ENCODE measurements around the gene IZUMO4.
"Not testable (repeated sequence)": the region's sequence is repeated elsewhere in the genome, so short reads cannot be mapped to it uniquely, and the experiment has no call there.

The IZUMO4 gene

DNA sequence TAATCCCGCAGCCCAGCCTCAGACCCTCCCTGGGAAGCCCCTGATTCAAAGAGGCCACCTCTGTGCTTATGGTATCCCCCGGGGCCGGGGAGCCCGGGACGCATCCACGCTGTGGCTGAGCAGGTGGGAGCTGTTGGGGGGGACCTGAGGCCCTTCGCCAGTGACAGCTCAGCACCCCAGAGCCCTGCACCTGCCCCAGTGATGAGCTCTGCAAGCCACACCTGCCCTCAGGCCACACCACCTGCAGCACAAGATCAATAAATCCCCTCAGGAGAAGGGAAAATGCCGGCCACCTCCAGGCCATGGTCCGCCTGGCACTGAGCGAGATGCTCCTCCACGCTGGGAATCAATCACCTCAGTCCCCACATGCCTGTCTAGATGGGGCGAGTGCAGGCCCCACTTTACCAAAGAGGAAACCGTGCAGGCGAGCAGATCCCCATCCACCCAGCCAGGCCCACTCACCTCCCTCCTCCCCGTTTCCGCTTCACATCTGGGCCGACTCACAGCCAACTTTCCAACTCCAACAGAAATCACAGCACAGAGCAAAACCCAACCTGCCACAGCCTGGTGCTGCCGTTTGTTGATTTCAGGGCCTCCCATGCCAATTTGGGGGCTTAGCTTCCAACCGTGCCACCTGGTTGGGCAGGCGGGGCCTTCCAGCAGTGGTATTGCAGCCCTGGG, 13.4 kb upstream of the IZUMO4 start:
- peak; percentile 77 for DNase-seq

DNA sequence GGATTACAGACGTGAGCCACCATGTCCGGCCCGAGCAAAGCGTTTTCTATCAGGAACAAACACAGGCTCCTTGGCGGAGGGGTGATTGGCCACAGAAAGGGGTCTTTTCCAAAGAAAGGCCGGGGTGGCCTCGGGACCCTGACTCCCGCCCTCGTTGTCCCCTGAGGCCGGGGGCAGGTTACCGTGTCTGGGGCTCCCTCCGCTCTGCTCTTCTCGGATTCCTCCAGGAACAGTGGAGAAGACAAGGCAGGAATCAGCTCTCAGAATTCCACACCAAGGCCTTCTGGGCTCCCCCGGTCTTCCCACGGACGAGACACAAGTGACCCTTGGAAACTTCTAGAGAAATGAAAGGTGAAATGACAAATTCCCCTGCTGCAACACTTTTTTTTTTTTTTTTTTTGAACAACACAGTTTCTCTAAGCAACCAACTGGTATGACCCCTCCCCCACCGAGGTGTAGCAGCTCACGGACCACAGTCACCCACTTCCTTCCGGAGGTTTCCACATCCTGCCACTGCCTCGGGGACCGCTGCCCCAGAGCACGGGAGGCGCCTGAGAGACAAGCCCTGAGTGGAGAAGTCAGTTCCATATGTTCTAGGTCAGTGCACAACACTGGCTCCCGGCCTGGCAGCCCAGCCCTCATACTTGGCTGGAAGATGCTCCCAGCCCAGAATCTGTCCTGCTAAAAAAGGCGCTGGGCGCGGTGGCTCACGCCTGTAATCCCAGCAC, 11.6 kb upstream of the IZUMO4 start:
- DNase-seq: peak; percentile 97

DNA sequence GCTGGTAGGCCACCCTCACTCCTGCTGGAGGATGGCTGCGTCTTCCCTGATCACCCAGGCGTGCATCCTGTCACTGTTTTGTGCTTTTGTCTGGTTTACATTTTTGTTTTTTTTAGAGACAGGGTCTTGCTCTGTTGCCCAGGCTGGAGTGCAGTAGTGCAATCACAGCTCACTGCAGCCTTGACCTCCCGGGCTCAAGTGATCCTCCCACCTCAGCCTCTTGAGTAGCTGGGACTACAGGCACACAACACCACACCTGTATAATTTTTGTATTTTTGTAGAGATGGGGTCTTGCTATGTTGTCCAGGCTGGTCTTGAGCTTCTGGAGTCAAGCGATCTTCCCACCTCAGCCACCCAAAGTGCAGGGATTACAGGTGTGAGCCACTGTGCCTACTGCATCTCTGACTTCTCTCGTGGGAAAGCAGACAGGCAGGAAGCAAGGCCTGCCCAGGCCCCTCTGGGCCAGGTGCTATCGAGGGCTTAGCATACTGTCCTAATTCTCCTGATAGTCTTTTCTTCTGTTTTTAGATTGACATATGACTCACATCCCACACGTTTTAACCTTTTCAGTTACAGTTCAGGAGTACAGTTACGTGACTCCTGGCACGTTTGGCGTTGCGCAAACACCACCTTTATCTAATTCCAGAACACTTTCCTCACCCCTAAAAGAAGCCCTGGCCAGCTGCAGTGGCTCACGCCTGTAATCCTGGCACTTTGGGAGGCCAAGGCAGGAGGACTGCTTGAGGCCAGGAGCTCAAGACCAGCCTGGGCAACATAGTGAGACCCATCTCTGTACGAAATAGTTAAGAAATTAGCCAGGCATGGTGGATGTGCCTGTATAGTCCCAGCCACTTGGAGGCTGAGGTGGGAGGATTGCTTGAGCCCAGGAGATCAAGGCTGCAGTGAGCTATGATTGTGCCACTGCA, 9.8 kb upstream of the IZUMO4 start:
- DNase-seq: not testable (repeated sequence)

DNA sequence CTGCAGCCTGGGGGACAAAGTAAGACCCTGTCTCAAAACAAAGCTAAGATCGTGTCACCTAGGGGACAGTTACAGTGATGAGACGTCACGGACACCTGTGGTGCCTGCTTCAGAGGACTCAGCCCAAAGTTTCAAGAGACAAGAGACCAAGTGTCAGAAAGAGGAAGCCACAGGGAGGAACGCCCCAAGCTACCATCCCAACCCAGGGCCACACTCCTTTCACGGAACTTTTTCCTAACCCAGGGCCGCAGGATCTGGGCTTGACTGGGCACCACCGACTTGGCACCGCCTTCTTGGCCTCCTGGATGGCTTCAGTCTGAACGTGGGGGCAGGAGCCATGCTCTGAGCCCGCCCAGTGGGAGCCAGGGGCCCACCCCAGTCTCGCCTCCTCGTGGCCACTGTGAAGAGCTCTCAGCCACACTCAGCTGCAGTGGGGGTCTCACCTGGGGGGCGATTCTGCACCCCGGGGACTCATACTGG, 9.1 kb upstream of the IZUMO4 start:
- peak; percentile 56 for DNase-seq

DNA sequence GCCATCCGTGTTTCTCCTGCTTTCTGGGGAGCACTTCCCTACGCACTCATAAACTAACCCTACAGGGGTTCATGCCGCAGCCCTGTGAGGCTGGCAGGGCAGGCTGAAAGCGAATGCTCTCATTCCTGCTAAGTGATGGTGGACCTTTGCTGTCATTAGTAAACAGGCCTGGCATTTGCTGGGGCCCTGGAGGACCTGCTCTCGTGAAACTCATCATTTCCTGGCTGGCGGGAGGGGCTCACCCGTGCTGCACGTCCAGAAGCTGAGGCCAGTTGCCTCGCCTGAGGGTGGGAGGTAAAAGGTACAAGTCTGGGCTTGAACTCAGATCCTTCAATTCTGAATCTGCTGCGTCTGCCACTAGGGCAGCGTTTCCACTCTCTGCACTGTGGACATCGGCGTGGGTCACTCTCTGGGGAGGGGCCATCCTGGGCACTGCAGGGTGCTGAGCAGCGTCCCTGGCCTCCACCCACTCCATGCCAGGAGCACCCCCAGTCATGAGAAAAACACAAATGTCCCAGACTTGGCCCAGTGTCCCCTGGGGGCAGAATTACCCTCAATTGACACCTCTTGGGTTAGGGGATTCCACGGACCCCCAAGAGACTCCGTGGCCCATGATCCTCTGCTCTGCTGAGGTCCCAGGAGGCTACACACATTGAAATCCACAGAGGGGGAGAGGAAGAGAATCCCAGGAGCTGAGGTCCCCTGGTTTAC, 7.6 kb upstream of the IZUMO4 start:
- no peak for DNase-seq

DNA sequence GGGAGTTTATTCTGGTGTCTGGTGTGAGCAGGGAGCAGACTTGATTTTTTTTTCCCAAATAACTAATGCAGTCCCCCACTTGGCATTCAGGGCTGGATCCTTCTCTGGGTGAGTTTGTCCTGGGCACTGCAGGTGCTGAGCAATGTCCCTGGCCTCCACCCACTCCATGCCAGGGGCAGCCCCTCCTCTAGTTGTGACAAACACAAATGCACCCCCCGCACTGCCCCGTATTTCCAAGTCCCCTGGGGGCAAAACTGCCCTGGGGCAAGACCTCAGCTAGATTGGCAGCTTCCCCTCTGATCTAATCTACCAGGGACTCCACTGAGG, 7.0 kb upstream of the IZUMO4 start:
- DNase-seq: no peak

DNA sequence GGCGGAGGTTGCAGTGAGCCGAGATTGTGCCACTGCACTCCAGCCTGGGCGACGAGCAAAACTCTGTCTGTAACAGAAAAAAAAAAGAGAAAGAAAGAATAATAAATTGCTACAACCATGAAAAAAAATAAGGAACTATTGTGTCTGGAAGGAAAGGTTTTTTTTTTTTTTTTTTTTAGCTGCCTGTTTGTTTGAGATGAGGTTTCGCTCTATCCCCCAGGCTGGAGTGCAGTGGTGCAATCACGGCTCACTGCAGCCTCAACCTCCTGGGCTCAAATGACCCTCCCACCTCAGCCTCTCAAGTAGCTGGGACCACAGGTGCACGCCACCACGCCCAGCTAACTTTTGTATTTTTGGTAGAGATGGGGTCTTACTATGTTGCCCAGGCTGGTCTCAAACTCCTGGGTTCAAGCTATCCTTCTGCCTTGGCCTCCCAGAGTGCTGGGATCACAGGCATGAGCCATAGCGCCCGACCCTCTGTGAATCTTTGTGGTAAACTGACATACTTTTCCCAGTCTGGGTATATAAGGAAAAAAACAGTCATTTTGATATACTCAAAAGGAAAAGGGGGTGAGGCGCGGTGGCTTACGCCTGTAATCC, 4.7 kb upstream of the IZUMO4 start:
- DNase-seq: not testable (repeated sequence)

DNA sequence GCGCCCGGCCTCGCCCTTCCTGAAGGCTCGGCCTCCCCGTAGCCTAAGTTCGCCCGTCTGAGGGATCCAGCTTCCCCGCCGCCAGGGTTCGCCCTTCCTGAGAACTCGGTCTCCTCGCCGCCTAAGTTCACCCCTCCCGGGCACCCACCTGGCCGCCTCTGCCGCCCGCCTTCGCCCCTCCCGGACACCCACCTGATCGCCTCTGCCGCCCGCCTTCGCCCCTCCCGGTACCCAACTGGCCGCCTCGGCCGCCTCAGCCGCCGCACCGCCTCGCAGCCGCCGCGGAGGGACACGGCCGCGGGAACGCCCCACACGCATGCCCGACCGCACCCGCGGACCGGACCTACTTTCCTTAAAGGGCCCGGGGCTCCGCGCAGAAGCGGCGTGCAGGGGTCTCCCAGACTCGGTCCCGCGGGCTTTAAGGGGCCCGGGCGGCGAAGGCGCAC, 658 bp upstream of the IZUMO4 start, which contains the start of gene MOB3A:
Gene MOB3A, minus strand, starts transcription at position 293 of the 446 bp plus-strand sequence. CDS start 17,766 bp downstream, outside the sequence.
- peak; percentile 90 for DNase-seq

DNA sequence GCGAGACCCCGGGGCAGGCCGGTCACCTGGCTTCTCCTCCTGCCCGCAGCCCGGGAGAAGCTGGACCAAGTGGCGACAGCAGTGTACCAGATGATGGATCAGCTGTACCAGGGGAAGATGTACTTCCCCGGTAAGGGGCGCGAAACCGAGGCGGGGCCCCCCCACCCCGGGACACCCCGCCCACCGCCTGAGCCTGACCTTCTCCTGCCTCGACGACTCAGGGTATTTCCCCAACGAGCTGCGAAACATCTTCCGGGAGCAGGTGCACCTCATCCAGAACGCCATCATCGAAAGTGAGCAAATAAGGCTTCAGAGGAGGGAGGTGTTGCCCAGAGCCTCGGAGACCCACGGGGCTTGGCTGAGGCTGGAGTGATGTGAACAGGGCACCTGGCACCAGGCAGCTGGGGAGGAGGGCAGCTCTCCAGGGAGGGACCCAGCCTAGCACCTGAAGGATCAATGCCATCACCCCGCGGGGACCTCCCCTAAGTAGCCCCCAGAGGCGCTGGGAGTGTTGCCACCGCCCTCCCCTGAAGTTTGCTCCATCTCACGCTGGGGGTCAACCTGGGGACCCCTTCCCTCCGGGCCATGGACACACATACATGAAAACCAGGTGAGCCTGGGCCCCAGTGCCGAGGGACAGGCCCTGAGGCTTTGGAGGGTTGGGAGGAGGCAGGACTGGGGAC, 629 bp downstream of the IZUMO4 start:
- peak; percentile 77 for DNase-seq

DNA sequence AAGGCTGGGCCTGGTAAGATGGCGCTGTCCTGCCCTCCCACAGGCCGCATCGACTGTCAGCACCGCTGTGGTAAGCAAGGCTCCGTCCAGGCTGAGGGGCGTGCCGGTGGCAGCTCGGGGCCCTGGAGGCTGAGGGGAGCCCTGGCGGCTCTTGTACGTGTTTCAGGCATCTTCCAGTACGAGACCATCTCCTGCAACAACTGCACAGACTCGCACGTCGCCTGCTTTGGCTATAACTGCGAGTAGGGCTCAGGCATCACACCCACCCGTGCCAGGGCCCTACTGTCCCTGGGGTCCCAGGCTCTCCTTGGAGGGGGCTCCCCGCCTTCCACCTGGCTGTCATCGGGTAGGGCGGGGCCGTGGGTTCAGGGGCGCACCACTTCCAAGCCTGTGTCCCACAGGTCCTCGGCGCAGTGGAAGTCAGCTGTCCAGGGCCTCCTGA, 1.2 kb downstream of the IZUMO4 start:
- no peak for DNase-seq

DNA sequence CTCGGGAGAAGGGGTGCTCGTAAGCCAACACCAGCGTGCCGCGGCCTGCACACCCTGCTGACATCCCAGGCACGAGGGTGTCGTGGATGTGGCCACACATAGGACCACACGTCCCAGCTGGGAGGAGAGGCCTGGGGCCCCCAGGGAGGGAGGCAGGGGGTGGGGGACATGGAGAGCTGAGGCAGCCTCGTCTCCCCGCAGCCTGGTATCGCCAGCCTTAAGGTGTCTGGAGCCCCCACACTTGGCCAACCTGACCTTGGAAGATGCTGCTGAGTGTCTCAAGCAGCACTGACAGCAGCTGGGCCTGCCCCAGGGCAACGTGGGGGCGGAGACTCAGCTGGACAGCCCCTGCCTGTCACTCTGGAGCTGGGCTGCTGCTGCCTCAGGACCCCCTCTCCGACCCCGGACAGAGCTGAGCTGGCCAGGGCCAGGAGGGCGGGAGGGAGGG, 2.4 kb downstream of the IZUMO4 start:
- no peak for DNase-seq

DNA sequence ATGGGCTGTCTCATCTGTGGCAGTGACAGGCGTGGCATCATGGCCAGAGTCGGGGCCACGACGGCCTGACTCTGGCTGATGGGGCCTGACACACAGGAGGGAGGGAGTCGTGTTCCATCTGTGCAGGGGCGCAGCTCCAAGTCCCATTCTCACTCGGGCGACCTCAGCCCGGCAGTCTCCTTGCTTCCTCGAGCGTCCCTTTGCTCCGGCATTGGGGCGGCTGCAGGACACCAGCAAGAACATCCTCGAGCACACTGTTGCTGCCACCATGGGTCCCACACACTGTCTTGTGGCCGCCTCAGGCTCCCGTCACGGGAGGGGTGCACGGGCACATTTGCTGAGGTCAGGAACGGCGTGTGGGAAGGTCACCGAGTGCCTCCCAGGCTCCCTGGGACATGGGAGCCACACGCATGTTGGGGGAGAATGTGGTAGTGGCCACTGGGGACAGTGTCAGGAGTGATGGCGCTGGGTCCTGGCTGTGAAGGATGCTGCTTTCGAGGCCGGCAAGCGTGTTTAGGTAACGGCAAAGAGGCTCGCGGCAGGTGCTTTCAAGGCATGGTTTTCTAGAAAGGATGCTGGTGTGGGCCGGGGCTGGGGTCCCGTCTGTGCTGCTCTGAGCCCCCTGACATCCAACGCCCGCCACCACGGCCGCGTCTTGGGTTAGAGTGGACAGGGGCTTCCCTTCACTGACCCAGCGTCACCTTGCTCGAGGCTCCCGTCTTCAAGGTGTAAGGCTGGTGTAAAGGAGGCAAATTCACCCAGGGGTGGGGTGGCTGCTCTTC, 3.4 kb downstream of the IZUMO4 start:
- DNase-seq: no peak

DNA sequence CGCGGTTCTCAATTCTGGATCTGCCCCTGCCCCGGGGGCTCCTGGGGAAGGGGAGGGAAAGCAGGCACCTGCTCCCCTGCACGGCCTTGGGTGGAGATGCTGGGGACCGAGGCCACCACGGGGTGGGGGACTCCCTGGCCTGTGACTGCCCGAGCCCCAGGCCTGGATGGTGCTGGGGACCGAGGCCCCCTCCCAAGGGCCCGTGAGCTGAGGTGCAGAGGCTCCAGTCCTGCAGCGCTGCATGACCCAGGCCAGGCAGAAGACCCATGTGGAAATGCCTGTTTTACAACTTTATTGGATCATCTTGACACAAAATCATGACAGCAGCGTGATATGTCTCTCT, 4.0 kb downstream of the IZUMO4 start:
- no peak for DNase-seq

DNA sequence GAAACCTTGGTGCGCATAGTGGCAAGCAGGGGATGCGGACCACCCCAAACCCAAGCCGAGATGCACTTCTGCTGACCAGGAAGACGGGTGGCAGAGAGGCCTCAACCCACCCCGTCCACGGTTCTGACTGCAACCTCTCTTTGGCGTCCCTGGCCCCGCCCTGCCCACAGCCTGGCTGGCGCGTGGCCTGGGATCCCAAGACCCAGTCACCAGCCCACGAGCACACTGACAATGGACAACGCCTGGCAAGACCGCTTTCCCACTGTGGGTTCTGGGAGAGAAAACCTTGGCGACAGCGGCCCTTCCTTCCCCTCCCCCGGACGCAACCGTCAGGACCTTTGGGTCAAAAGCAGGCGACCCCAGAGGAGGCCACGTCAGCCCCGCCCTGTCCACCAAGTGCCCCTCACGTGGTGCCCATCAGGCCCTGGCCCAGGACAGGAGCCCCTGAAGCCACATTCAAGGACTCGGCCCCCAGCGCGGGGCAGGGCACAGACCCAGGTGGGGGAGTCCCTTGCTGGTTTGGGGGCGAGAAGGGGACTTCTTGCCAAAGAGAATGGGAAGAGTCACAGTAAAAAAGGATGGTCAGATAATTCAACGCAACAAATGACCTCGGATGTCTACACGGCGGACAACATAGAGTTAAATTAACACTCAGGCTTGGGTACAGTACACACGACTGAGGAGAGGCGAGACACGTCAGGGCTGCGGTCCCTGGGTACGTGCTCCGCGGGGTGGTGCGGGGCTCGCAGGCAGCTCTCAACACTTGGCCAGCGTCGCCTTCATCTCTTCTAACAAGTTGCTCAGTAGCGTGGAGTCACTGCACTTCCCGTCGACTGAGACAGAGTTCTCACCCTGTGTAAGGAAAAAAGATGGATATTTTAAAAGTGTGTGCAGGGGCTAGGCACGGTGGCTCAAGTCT, 5.0 kb downstream of the IZUMO4 start:
- DNase-seq: no peak

DNA sequence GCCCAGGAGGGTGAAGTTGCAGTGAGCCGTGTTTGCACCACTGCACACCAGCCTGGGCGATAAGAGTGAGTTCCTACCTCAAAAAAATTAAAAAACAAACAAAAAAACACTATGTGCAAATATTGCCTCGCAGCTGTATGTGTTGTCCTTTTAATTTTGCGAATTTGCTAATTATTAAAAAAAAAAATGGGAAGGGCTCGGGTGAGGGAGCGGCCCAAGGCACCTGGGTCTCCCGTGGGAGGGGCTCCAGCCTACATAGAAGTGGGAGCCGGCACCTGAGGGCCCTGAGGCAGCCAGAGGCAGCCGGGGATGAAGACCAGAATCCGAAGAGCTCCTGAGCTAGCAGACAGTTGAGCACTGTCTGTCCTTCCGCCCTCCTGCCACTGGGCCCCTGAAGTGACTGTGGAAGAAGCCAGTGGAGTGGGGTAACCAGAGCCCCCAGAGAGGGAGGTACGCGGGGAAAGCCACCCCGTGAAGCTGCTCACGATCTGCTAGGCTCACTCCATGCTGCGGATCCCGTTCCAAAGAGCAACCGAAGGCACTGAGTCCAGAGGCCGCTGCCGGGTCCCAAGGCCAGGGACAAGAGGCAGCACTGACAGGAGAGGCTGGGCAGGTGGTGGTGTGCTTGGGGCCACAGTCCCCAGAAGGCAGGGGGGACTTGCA, 6.5 kb downstream of the IZUMO4 start:
- no peak for DNase-seq

DNA sequence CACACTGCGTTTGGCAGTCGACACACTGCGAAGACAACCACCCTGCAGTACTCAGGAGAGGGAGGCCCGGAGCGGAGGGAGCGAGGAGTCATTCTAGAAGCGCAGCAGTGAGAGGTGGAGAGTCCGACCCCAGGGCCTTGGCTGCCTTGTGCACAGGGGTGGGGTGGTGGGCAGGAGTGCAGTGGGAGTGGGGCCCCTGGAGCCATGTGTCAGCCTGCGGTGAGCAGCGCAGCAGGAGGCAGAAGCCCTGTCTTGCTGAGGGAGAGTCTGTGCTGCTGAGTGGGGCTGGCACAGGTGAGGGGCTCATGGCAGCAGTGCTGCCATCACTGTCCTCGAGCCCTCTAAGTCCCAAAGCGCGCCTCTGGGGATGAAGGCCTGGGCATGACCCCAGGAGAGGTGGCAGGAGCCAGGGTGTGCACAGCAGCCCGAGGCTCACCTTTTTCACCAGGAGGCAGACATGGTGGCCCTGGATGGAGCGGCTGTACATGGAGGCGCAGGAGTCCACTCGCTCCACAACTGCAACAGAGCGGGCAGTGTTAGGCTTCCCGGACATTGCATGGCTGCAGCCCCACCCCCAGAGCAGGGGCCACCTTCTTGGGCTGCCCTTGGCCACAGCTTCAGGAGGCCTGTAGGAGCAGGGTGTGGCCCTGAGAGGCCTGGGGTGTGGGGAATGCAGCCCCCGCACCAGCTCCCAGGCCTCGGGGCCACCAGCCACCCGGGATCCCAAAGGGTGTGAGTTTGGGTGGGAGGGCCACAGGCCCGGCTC, 11.7 kb downstream of the IZUMO4 start:
- DNase-seq: no peak

DNA sequence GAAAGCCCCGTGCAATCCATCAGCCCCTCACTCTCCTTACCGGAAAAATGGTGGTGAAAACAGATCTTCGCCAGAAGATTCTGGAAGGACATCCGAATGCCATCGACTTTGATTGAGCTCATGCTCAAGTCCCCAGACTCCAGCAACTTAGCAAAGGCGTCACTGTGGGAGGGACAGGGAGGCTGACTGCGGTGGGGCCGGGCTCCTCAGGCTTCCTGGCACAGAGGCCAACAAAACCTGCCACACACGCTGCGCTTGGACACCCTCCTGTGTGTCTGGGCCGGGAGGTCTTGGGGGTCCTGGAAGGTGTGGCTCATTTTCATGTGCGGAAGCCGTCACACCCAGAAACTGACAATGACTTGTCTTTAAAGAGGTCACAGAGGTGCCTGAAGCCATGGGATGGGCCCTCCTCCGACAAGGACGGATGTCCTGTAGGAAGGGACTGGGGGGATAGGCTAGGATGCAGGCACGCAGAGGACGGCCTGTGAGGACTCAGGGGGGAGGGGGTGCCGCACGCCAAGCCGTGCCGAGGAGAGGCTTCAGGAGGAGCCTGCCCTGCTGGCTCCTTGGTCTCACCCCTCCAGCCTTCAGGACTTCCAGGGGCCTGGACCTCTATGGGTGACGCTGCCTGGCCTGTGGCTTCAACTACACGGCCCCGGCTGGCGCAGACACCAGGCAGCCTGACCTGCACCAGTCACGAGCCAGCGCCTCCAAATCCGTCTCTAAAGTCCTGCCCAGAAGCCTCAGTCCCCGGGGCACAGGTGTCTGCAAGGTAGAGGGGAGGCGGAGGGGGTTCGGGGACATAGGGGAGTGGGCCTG, 12.5 kb downstream of the IZUMO4 start:
- DNase-seq: no peak
